Cerebellar cortex (tissue), 1 donor: ENCODE results near the gene ARHGAP21.

Source experiments
- DNase-seq: peaks from one replicate; pipeline ENCODE4 v3.0.0-alpha.2; 2015; ENCODE audit warnings: low spot score

The ARHGAP21 gene

GRCh38 chr10:24722676-24723385 is 856 bp downstream of the ARHGAP21 start:
- DNase-seq = no peak

GRCh38 chr10:24722131-24722675 is 1.5 kb downstream of the ARHGAP21 start:
- no peak for DNase-seq

DNA sequence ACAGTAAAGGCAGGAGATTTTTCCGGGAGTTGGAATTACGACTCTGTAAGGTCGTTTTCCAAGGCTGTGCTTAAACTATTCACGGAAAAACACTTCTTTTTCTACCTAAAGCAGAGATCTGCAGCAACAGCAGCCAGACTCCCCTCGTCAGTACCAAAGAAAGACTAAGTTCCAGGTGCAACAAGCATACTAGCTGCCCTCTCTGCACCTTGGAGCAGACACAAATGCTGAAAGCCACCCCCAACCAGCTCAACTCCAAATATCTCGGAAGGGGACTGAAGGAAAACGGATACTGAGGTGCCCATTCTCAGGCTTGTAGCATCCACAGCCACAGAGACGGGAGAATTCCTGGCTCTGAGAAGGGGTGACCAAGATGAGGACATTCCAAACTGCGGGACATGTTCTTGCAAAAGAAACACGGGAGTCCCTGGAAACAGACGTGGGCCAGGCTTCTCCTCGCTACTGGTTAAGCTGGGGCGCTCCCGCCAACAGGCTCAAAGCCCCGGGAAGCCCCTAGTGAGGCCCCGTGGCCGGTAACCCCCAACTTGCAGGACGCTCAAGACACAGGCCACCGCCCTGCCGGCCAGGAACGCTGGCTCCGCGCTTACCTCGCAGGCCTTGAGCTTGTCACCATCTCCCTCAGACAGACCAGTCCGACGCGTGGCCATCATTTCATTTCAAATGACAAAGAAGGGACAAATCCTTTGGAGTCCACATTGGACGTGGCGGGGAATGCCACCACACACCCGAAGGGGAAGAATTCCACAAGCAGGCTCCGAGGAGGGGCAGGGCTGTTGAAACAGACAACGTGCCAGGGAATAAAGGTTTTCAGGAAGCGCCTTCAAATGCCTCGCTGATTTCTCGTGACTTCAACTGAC is 2.2 kb downstream of the ARHGAP21 start:
- DNase-seq = no peak

DNA sequence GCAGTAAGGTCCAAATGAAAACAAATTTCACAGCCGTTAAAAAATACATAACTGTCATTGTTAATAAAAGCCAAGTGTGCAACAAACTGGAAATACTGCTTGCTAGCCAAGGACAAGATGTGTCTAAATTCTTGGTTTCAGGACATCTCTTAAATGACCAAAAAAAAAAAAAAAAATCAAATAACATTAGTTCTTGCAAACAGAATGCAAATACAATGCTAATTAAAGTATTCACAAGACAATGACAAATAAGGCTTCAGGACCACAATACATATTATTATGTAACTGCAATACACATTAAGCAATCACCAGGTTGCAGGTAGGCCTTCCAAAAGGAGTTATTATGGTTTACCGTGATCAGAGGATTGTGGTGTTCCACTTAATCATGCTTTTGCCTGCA is 3.6 kb downstream of the ARHGAP21 start:
- peak; percentile 92 for DNase-seq

- no peak for DNase-seq
These were observed 5.4 kb downstream of the ARHGAP21 start for GRCh38 chr10:24718031-24718855.

DNA sequence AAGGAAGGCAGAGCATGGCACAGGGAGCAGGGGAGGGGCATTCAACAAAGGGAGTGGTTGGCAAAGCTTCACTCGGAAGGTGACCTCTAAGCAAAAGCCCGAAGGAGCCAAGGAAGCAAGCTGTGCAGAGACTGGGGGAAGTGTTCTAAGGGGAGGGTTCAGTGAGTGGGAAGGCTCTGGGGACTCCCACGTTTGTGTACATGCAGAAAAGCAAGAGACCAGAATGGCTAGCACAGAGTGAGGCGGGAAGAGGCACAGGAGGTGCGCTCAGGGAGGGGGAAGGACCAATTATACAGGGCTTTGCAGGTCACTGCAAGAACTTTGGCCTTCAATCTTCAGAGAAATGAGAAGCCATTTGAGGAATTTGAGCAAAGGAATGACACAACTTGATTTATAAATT is 7.4 kb downstream of the ARHGAP21 start:
- DNase-seq = peak; percentile 77

- no peak for DNase-seq
These were observed 8.4 kb downstream of the ARHGAP21 start for GRCh38 chr10:24715246-24715769.

DNA sequence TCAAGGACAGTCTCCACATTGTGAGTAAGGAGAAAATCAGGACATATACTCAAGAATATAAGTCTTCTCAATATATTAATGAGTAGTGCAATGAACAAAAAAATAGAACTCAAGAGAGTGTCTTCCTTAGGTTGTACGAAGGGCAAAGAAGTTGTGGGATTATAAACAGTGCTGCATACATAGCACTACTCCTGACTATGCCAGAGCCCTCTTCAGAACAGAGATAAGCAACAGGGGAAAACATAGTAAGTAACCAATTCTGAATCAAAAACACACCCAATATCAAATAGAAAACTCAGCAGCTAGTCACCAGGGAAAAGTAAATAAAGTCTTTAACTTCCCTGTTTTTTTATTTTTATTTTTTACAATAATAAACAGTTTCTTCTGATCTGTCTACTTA is 10.6 kb downstream of the ARHGAP21 start:
- DNase-seq = no peak

- DNase-seq = no peak
These were observed 12.2 kb downstream of the ARHGAP21 start for GRCh38 chr10:24711465-24711864.

- DNase-seq = no peak
These were observed 15.6 kb downstream of the ARHGAP21 start for GRCh38 chr10:24708081-24708480.

DNA sequence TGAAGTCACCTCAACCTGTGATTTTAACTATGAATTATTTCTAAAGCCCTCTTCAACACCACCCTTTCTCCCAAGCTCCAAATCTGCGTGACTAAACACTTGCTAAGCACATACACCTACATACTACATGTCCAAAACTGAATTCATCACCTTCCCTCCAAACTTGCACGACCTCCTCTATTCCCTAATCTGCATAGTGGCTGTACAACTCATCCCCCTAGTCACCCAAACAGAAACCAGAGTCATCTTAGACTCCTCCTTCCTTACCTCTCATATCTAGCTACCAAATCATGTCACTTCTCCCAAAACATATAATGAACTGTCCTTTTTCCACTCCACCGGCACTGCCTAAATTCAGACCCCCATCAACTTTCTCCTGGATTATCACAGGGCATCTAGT is 16.2 kb downstream of the ARHGAP21 start:
- no peak for DNase-seq

GRCh38 chr10:24706479-24707118 is 17.1 kb downstream of the ARHGAP21 start:
- DNase-seq = peak; percentile 69

- no peak for DNase-seq
These were observed 20.0 kb downstream of the ARHGAP21 start for GRCh38 chr10:24703700-24704099.

DNA sequence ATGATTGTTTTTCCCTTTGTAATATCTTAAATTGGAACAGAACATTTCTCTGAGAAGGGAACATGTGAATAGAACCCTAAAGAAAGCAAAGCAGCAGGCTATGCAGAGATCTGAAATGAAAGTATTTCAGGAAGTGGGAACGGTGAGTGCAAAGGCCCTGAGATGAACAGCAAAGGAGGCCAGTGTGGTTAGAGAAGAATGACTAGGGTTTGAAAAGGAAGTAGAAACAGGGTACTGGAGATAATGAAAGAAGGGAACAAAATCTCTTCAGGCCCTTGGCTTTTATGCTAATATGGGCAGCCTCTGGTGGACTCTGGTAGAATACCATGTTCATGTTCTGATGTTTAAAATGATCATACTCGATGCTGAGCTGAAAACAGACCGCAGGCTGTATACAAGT is 22.2 kb downstream of the ARHGAP21 start:
- DNase-seq = no peak

- no peak for DNase-seq
These were observed 22.7 kb downstream of the ARHGAP21 start for GRCh38 chr10:24700948-24701347.

GRCh38 chr10:24698270-24698669 is 25.4 kb downstream of the ARHGAP21 start:
- DNase-seq = no peak

DNA sequence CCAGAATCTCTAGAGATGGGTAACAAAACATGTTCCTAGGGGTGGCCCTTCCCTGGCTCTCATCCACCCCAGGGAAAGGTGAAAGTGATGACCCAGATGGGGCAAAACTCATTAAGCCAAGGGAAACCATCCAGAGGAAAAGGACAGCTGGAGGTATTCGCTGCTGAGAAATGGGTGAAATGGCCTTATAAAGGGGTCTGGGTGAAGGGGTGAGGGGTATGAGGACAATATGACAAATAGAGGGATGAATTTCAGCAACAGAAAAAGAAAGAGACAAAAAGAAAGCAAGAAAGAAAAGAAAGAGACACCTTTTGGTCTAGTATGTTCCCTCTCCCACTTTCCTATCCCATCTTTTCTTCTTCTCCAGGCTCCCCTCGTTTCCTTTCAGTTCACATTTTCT is 26.6 kb downstream of the ARHGAP21 start:
- DNase-seq = no peak

DNA sequence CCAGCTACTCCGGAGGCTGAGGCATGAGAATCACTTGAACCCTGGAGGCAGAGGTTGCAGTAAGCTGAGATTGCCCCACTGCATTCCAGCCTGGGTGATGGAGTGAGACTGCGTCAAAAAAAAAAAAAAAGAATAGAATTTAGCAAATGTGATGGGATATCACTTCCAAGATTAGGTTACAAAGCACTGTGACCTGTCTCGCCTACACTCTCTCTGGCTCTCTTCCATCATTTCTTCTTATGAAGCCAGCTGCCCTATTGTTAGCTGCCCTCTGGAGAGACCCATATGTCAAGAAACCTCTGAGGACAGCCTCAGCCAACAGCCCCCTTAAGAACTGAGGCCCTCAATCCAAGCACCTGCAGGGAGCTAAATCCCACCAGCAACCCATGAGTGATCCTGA is 28.2 kb downstream of the ARHGAP21 start:
- DNase-seq = no peak

DNA sequence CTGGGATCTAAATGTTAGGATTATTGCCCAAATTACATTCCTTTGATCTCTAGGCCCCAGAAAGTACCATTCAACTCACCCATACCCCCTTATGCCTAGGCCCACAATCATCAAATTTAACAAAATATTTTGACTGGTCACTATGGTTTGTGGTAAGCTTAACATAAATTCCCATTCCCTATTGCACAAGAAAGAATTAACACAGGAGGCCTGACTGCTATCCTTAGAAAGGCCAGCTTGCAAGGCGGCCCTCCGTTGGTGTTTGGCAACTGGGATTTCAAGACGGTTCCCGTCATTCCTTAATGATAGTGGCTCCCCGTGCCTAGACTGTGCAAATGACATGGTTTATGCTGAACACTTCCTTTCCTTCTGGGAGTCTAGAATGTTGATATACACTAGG is 29.6 kb downstream of the ARHGAP21 start:
- no peak for DNase-seq

- DNase-seq = no peak
These were observed 32.6 kb downstream of the ARHGAP21 start for GRCh38 chr10:24690961-24691512.

DNA sequence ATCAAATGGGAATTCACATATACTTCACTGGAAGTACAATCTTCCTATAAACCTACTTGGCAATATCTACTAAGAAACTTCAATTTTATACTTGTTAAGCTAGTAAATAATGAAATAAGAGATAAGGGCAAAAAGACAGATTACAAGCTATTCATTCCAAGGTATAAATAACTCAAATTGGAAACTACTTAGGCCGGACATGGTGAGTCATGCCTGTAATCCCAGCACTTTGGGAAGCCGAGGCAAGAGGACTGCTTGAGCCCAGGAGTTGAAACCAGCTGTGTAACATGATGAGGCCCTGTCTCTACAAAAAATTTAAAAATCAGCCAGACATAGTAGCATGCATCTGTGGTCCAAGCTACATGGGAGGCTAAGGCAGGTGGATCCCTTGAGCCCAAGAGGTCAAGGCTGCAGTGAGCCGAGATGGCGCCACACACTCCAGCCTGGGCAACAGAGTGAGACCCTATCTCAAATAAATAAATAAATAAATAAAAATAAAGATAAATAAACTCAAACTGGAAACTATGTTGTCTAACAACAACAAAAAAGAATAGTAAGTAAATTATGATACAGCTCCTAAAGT is 37.6 kb downstream of the ARHGAP21 start:
- no peak for DNase-seq
